Osteoblast (primary cell): ENCODE measurements around the gene NFATC1. TPM values are rescaled to one million over a fixed set of nuclear protein-coding genes. Genes with fewer than 3 reads are reported as not detected.
A peak's percentile ranks its signal among the peaks of the same experiment; 100 is the strongest.

Experiments
- DNase-seq: peaks from one replicate; pipeline ENCODE4 v3.0.0; 2011; ENCODE audit warnings: low spot score, mixed read lengths; ENCODE audit not compliant: insufficient read length; ENCODE audit errors: missing footprints
- H2AFZ ChIP-seq: 2 replicates; pipeline ENCODE4 v1.6.0; 2011; ENCODE audit warnings: mild to moderate bottlenecking, low read length
- H3K27ac ChIP-seq: 2 replicates; pipeline ENCODE4 v1.5.1; 2011; ENCODE audit warnings: mild to moderate bottlenecking, low read depth, low read length, moderate library complexity
- H3K27me3 ChIP-seq: 2 replicates; pipeline ENCODE4 v1.6.0; 2012; ENCODE audit warnings: mild to moderate bottlenecking, control low read depth, inconsistent platforms, low read length, moderate library complexity; ENCODE audit not compliant: insufficient read depth
- H3K36me3 ChIP-seq: 2 replicates; pipeline ENCODE4 v1.5.1; 2011; ENCODE audit warnings: mild to moderate bottlenecking, low read length, control low read depth, moderate library complexity; ENCODE audit not compliant: insufficient read depth
- H3K4me1 ChIP-seq: 2 replicates; pipeline ENCODE4 v1.5.1; 2011; ENCODE audit warnings: mild to moderate bottlenecking, low read length, control low read depth, moderate library complexity; ENCODE audit not compliant: insufficient read depth
- H3K4me2 ChIP-seq: 2 replicates; pipeline ENCODE4 v1.6.0; 2011; ENCODE audit warnings: mild to moderate bottlenecking, low read length; ENCODE audit not compliant: insufficient read depth
- H3K4me3 ChIP-seq: fragments of 200-600 bp; sonication (generic); 3 replicates; pipeline ENCODE4 v1.5.1; 2012; ENCODE audit warnings: mild to moderate bottlenecking, low read length, inconsistent platforms; ENCODE audit not compliant: insufficient read depth
- H3K79me2 ChIP-seq: 2 replicates; pipeline ENCODE4 v1.6.0; 2012; ENCODE audit warnings: mild to moderate bottlenecking, low read length, control low read depth, inconsistent platforms; ENCODE audit not compliant: insufficient read depth
- H3K9me3 ChIP-seq: 2 replicates; pipeline ENCODE4 v1.5.1; 2011; ENCODE audit warnings: low read depth, low read length, control low read depth
- H4K20me1 ChIP-seq: 2 replicates; pipeline ENCODE4 v1.6.0; 2012; ENCODE audit warnings: mild to moderate bottlenecking, low read length, control low read depth; ENCODE audit not compliant: insufficient read depth
- total RNA-seq: library from RNA; depleted of rRNA; stranded (reverse); fragments of >200 nt; gene quantifications from 2 replicates; pipeline ENCODE4 v1.2.3, GENCODE V29; 2012
- TF ChIP-seq, protein P1 (sequence below): IDR thresholded peaks from 2 replicates; pipeline ENCODE4 v1.5.1; 2011; ENCODE audit warnings: mild to moderate bottlenecking, low read depth, low read length, moderate library complexity; ENCODE audit errors: extremely low read depth

Gene NFATC1
- total RNA-seq, 1 donor, result 6.2 TPM

DNA sequence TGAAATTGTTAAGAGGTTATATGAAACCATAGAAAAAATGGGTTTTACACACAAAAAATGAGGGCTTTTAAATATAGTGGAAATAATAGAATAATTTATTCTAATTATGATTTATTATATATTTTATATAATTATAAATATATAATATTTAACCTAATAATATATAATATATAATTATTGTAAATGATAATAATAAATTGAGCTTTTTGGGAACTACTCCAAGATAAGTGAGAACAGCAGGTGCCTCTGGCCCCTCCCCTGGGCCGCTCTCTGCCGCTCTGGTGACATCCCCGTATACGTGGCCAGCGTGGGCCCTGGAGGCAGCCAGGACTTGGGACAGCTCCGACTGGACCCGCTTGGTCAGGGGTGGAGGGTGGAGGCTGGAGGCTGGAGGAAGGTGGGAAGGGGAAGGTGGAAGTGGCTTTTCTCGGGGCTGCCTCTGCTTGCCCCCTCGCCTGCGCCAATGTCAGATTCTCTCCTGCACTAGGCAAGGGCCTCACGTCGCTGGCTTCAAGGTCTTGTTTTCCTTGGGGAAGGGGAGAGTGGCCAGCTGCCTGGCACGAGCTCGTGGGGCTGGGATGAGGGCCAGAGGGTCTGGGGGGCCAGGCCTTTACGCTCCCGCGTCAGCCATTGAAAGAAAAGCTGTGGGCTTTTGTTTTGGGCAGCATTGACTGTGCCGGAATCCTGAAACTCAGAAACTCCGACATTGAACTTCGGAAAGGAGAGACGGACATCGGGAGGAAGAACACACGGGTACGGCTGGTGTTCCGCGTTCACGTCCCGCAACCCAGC lies 54.8 kb downstream of the NFATC1 start:
- DNase-seq, result no peak
- Histone ChIP-seq H3K79me2 (no peaks in the 10 kb centered on the region), H3K36me3 (no peaks in the 10 kb centered on the region), H3K4me2 (no peak overlapping the region), H3K4me1 (peaks cover 9% of the 10 kb centered on the region), H4K20me1 (no peaks in the 10 kb centered on the region), H3K27ac (no peak overlapping the region), H3K27me3 (no peaks in the 10 kb centered on the region), H2AFZ (no peak overlapping the region), H3K4me3 (no peak overlapping the region), H3K9me3 (no peaks in the 10 kb centered on the region)
- TF ChIP-seq, protein P1, sequence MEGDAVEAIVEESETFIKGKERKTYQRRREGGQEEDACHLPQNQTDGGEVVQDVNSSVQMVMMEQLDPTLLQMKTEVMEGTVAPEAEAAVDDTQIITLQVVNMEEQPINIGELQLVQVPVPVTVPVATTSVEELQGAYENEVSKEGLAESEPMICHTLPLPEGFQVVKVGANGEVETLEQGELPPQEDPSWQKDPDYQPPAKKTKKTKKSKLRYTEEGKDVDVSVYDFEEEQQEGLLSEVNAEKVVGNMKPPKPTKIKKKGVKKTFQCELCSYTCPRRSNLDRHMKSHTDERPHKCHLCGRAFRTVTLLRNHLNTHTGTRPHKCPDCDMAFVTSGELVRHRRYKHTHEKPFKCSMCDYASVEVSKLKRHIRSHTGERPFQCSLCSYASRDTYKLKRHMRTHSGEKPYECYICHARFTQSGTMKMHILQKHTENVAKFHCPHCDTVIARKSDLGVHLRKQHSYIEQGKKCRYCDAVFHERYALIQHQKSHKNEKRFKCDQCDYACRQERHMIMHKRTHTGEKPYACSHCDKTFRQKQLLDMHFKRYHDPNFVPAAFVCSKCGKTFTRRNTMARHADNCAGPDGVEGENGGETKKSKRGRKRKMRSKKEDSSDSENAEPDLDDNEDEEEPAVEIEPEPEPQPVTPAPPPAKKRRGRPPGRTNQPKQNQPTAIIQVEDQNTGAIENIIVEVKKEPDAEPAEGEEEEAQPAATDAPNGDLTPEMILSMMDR, result no peak

DNA sequence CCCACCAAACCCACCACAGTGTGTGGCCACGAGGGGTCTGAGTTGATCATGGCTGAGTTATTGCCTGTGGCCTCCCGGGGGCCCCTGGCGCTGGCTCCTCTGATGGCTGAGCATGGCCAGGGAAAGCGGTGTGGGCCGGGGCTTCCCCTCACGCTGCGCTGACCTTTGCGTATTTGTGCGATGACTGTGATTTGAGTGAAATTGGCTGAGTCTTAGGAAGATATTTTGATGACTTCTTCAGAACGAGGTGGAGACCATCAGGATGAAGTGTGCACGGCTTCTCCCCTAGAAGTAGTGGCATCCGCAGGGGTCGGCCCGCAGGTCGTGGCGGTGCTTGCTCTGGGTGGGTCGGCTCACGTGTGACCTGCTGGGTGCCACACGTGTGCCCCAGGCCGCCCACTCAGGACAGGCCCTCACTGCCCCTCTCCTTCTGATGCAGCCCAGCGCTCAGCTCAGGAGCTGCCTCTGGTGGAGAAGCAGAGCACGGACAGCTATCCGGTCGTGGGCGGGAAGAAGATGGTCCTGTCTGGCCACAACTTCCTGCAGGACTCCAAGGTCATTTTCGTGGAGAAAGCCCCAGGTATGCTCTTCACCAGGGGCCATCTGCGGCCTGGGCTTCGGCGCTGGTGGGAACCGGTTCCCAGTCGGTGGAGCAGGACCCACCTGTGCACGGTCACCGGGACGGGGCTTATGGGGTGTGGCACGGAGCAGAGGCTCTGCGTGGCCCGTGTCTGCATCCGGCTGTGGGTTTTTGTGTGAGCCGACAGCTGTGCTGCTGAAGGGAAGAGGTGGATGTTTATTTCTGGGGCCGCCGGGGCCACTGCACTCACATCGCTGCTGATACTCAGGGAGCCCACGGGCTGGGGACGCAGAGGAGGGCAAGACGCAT lies 55.8 kb downstream of the NFATC1 start:
- Histone ChIP-seq H3K27ac (no peak overlapping the region), H3K27me3 (no peaks in the 10 kb centered on the region), H3K4me3 (no peak overlapping the region), H3K79me2 (no peaks in the 10 kb centered on the region), H3K4me2 (no peak overlapping the region), H3K4me1 (peaks cover under 1% of the 10 kb centered on the region), H3K9me3 (no peaks in the 10 kb centered on the region), H4K20me1 (no peaks in the 10 kb centered on the region), H2AFZ (no peak overlapping the region), H3K36me3 (no peaks in the 10 kb centered on the region)
- TF ChIP-seq, protein P1, result peak; percentile 13
- peak; percentile 89 for DNase-seq

DNA sequence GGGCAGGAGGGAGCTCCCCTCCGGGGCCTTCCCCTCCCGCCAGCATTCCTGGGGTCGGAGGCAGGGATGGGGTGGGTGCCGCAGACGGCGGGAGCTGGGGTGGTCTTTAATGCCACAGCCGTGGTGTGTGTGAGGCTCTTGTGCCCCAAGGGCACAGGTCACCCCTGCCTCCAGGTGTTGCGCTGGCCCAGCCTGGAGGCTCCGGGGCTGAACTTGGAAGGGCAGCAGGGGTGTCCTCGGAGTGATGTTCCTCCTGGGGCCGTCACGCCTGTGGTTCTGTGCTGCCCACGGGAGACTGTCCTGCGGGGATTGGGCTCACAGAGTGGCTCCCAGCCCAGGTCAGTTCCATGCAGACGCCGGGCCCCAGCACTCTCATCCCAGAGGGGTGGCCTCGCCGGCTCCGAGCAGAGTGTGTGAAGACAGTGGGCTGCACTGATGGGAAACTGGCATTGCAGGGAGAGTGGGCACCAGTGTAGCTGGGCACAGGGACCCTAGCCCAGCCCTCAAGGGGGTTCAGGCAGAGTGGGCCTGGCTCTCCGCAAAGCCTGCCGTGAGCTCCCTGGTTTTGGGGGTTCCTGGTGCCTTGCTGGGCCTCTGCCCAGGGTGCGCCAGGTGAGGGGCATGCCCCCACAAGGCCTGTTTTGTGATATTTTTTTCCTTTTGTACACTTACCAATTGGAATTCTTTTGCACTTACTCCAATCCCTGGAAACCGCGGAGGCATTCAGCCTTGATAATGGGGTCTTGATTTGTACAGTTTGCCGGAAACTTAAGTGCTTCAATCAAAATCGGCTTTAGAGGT lies 56.7 kb downstream of the NFATC1 start:
- no peaks in the 10 kb centered on the region for H4K20me1 ChIP-seq
- H3K4me1 ChIP-seq, result no peaks in the 10 kb centered on the region
- no peak overlapping the region for H2AFZ ChIP-seq
- no peaks in the 10 kb centered on the region for H3K9me3 ChIP-seq
- TF ChIP-seq, protein P1, result no peak
- no peak overlapping the region for H3K27ac ChIP-seq
- DNase-seq, result peak; percentile 86
- H3K79me2 ChIP-seq, result no peaks in the 10 kb centered on the region
- no peak overlapping the region for H3K4me2 ChIP-seq
- no peaks in the 10 kb centered on the region for H3K27me3 ChIP-seq
- H3K36me3 ChIP-seq, result no peaks in the 10 kb centered on the region
- no peak overlapping the region for H3K4me3 ChIP-seq
